Fibroblast of lung (primary cell): ENCODE results near the gene TM9SF4. TPM values are rescaled to one million over a fixed set of nuclear protein-coding genes. Genes with fewer than 3 reads are reported as not detected.
"Not testable (repeated sequence)": the region's sequence is repeated elsewhere in the genome, so short reads cannot be mapped to it uniquely, and the experiment has no call there.

ENCODE experiments used
- DNase-seq, 2 donors: peaks; one replicate each; pipeline versions ENCODE4 v3.0.0 to v3.0.0-alpha.2; 2010; ENCODE audit warnings: low read depth in 2 of 2
- H2AFZ ChIP-seq: 2 replicates; pipeline ENCODE4 v1.5.1; 2012; ENCODE audit warnings: low read length, control low read depth, inconsistent platforms
- H3K27ac ChIP-seq: 2 replicates; pipeline ENCODE4 v1.5.1; 2011; ENCODE audit warnings: low read length, control low read depth; ENCODE audit not compliant: insufficient read depth
- H3K27me3 ChIP-seq: 2 replicates; pipeline ENCODE4 v1.5.1; 2011; ENCODE audit warnings: mild to moderate bottlenecking, low read length; ENCODE audit not compliant: control insufficient read depth, insufficient read depth
- H3K36me3 ChIP-seq: 2 replicates; pipeline ENCODE4 v1.5.1; 2011; ENCODE audit warnings: low read length; ENCODE audit not compliant: control insufficient read depth, insufficient read depth
- H3K4me1 ChIP-seq: 2 replicates; pipeline ENCODE4 v1.5.1; 2011; ENCODE audit warnings: low read length; ENCODE audit not compliant: control insufficient read depth, insufficient read depth; ENCODE audit errors: extremely low read depth
- H3K4me2 ChIP-seq: 2 replicates; pipeline ENCODE4 v1.5.1; 2011; ENCODE audit warnings: low read length, control low read depth; ENCODE audit not compliant: insufficient read depth; ENCODE audit errors: extremely low read depth
- H3K4me3 ChIP-seq, 4 experiments: fragments of 200-600 bp in 1 of 4; sonication (generic) in 1 of 4; replicated peaks in 1 of 4; 2 replicates each; pipeline ENCODE4 v1.5.1; 2011 to 2016; ENCODE audit warnings: low read length in 4 of 4, low read depth in 3 of 4, mild to moderate bottlenecking in 3 of 4, control low read depth in 2 of 4, inconsistent platforms in 1 of 4, mixed read lengths in 1 of 4; ENCODE audit not compliant: insufficient read depth in 1 of 4; ENCODE audit errors: control extremely low read depth in 1 of 4
- H3K79me2 ChIP-seq: 2 replicates; pipeline ENCODE4 v1.5.1; 2012; ENCODE audit warnings: mild to moderate bottlenecking, low read length, inconsistent platforms; ENCODE audit not compliant: control insufficient read depth, insufficient read depth
- H3K9ac ChIP-seq: 2 replicates; pipeline ENCODE4 v1.5.1; 2011; ENCODE audit warnings: mild to moderate bottlenecking, low read length, control low read depth; ENCODE audit not compliant: insufficient read depth
- H3K9me3 ChIP-seq: 2 replicates; pipeline ENCODE4 v1.5.1; 2012; ENCODE audit warnings: low read depth, low read length; ENCODE audit not compliant: control insufficient read depth, insufficient read depth
- H4K20me1 ChIP-seq: 2 replicates; pipeline ENCODE4 v1.5.1; 2011; ENCODE audit warnings: low read length; ENCODE audit not compliant: control insufficient read depth, insufficient read depth; ENCODE audit errors: extremely low read depth
- CTCF ChIP-seq, 2 donors: IDR thresholded peaks in 1 of 2; conservative IDR thresholded peaks in 1 of 2; 1 replicate in 1 of 2; 2 replicates in 1 of 2; pipeline ENCODE4 v1.5.1; 2011 to 2012; ENCODE audit warnings: low read length in 2 of 2, control low read depth in 1 of 2, inconsistent platforms in 1 of 2, low read depth in 1 of 2, mild to moderate bottlenecking in 1 of 2
- EZH2 ChIP-seq: IDR thresholded peaks from 2 replicates; pipeline ENCODE4 v1.5.1; 2012; ENCODE audit warnings: low read length, control low read depth, mild to moderate bottlenecking; ENCODE audit errors: missing control alignments
- polyA plus RNA-seq, 2 donors: library from polyadenylated mRNA; depleted of rRNA in 1 of 2; stranded (reverse) in 1 of 2; unstranded in 1 of 2; fragments of >200 nt; gene quantifications; 2 replicates each; pipeline ENCODE4 v1.2.1, GENCODE V29; 2011 to 2012; ENCODE audit warnings: missing spikeins in 1 of 2
- total RNA-seq: library from RNA; depleted of rRNA; stranded (reverse); fragments of >200 nt; gene quantifications from 2 replicates; pipeline ENCODE4 v1.2.1, GENCODE V29; 2014

Gene TM9SF4
- total and polyA plus RNA-seq, 2 donors (not counting 1 experiment from before 2014, with no cell fraction given): 33.5 to 71.3 TPM

- no peak overlapping the region for H3K27ac ChIP-seq
- no peak overlapping the region for H2AFZ ChIP-seq
- no peaks in the 10 kb centered on the region for H3K9me3 ChIP-seq
- no peaks in the 10 kb centered on the region for H3K36me3 ChIP-seq
- TF ChIP-seq CTCF (conservative IDR thresholded peaks at IDR 0.05 in 1 of 2, IDR thresholded peaks at IDR 0.05 in 1 of 2; ENCODE audit: low read depth in 1 of 2, low read length in 2 of 2): no peak
- no peak for TF ChIP-seq EZH2
- no peak for DNase-seq
- no peaks in the 10 kb centered on the region for H4K20me1 ChIP-seq
- H3K27me3 ChIP-seq: no peaks in the 10 kb centered on the region
- H3K4me3 ChIP-seq: no peak overlapping the region
- no peak overlapping the region for H3K9ac ChIP-seq
- H3K4me1 ChIP-seq: no peaks in the 10 kb centered on the region
- H3K4me2 ChIP-seq: no peak overlapping the region
- peaks cover 29% of the 10 kb centered on the region for H3K79me2 ChIP-seq
Measured at GRCh38 chr20:32119734-32120133, 10.2 kb downstream of the TM9SF4 start.

- H3K27ac ChIP-seq, H3K9ac ChIP-seq, DNase-seq, H3K9me3 ChIP-seq, H3K36me3 ChIP-seq, H3K27me3 ChIP-seq, H3K4me3 ChIP-seq, H3K4me2 ChIP-seq, H2AFZ ChIP-seq, H3K4me1 ChIP-seq, H4K20me1 ChIP-seq: not testable (repeated sequence)
- peaks cover 21% of the 10 kb centered on the region for H3K79me2 ChIP-seq
Measured at GRCh38 chr20:32121908-32122307, 12.4 kb downstream of the TM9SF4 start.

DNA sequence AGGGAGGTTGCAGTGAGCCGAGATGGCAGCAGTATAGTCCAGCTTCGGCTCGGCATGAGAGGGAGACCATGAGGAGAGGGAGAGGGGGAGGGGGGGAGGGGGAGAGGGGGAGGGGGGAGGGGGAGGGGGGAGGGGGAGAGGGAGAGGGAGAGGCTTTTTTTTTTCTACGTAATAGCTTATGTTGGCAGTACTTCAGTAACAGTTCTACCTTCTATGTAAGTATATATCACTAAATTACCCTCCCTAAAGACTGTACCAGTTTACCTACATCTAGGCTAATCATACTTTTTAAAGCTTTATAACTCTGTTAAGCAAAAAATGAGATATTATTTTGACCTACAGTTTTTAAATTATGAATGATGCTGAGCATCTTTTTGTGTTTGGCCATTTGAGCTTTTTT is 13.6 kb downstream of the TM9SF4 start:
- no peaks in the 10 kb centered on the region for H3K4me1 ChIP-seq
- peaks cover 21% of the 10 kb centered on the region for H3K79me2 ChIP-seq
- H3K36me3 ChIP-seq: no peaks in the 10 kb centered on the region
- H3K4me3 ChIP-seq: no peak overlapping the region
- no peak overlapping the region for H3K27ac ChIP-seq
- no peak overlapping the region for H3K9ac ChIP-seq
- H4K20me1 ChIP-seq: no peaks in the 10 kb centered on the region
- no peak overlapping the region for H2AFZ ChIP-seq
- DNase-seq: no peak
- H3K27me3 ChIP-seq: no peaks in the 10 kb centered on the region
- no peaks in the 10 kb centered on the region for H3K9me3 ChIP-seq
- TF ChIP-seq EZH2 (no peak), CTCF (conservative IDR thresholded peaks at IDR 0.05 in 1 of 2, IDR thresholded peaks at IDR 0.05 in 1 of 2; ENCODE audit: low read depth in 1 of 2, low read length in 2 of 2) (no peak)
- no peak overlapping the region for H3K4me2 ChIP-seq
